ENCODE results near the gene ADISSP.
A peak's percentile ranks its signal among the peaks of the same experiment; 100 is the strongest.

ADISSP gene

DNA sequence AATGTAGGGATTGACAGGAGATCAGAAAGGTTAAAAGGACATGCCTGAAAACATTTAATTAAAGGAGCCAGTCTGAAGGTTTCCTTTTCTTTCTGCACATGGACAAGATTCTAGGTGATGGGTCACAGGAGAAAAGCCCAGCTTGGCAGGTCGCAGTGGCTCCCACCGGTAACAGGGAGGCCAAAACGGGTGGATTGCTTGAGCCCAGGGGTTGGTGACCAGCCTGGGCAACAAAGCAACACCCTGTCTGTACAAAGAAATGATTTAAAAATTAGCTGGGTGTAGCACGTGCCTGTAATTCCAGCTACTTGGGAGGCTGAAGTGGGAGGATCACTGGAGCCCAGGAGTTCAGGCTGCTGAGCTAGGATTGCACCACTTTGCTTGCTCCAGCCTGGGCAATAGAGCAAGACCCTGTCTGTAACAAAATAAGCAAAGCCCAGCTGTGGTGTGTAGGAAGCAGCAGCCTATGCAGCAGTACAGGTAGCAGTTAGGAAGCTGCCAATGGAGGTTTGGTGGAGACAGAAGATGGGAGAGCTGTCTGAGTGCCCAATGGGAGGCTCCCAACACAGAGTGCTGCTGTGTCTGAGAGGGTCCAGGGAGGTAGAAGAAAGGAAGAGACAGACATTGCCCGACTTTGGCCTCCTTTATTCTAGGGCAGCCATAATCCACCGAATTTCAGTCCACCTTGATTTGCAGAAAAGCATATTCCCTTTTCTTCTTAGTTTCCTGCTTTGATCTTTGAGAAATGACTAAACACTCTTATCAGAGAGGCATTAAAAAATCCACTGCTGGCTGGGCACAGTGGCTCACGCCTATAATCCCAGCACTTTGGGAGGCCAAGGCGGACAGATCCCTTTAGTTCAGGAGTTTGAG lies 45.7 kb upstream of the ADISSP start:
- no peak for DNase-seq
- peaks cover 0 to 42% (median 26%) of the 10 kb centered on the region in 4 donors for H3K4me1 ChIP-seq
- H3K36me3 ChIP-seq: no peaks in the 10 kb centered on the region
- H3K27me3 ChIP-seq: no peaks in the 10 kb centered on the region
- peak overlapping the region; percentile 82 to 84 for H3K27ac ChIP-seq
- intact Hi-C loops (cut with DNase I; ENCODE audit: low total_unique reads): no loop called here
- TF ChIP-seq, protein P1, sequence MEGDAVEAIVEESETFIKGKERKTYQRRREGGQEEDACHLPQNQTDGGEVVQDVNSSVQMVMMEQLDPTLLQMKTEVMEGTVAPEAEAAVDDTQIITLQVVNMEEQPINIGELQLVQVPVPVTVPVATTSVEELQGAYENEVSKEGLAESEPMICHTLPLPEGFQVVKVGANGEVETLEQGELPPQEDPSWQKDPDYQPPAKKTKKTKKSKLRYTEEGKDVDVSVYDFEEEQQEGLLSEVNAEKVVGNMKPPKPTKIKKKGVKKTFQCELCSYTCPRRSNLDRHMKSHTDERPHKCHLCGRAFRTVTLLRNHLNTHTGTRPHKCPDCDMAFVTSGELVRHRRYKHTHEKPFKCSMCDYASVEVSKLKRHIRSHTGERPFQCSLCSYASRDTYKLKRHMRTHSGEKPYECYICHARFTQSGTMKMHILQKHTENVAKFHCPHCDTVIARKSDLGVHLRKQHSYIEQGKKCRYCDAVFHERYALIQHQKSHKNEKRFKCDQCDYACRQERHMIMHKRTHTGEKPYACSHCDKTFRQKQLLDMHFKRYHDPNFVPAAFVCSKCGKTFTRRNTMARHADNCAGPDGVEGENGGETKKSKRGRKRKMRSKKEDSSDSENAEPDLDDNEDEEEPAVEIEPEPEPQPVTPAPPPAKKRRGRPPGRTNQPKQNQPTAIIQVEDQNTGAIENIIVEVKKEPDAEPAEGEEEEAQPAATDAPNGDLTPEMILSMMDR (IDR thresholded peaks at IDR 0.05): no peak
- no peak overlapping the region for H3K4me3 ChIP-seq
- no peaks in the 10 kb centered on the region for H3K9me3 ChIP-seq

DNA sequence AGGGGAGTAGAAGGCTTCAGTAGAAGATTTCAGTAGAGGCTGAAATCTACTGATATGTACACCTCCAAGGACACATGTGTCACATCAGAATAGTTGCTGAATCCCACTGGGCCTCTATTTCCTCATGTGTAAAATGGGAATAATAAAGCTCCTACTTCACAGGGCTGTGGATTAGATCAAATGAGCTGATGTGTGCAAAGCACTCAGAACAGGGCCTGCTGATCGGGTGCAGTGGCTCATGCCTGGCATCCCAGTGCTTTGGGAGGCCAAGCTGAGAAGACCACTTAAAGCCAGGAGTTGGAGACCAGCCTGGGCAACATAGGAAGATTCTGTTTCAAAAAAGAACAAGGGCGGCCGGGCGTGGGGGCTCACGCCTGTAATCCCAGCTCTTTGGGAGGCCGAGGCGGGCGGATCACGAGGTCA lies 44.7 kb upstream of the ADISSP start:
- Histone ChIP-seq H3K27ac (peak overlapping the region; percentile 82 to 84), H3K9me3 (no peaks in the 10 kb centered on the region), H3K36me3 (no peaks in the 10 kb centered on the region), H3K4me1 (peaks cover 0 to 51% (median 35%) of the 10 kb centered on the region in 4 donors), H3K27me3 (no peaks in the 10 kb centered on the region), H3K4me3 (no peak overlapping the region)
- DNase-seq: no peak
- intact Hi-C loops (cut with DNase I; ENCODE audit: low total_unique reads): no loop called here
- TF ChIP-seq, protein P1 (IDR thresholded peaks at IDR 0.05): no peak

DNA sequence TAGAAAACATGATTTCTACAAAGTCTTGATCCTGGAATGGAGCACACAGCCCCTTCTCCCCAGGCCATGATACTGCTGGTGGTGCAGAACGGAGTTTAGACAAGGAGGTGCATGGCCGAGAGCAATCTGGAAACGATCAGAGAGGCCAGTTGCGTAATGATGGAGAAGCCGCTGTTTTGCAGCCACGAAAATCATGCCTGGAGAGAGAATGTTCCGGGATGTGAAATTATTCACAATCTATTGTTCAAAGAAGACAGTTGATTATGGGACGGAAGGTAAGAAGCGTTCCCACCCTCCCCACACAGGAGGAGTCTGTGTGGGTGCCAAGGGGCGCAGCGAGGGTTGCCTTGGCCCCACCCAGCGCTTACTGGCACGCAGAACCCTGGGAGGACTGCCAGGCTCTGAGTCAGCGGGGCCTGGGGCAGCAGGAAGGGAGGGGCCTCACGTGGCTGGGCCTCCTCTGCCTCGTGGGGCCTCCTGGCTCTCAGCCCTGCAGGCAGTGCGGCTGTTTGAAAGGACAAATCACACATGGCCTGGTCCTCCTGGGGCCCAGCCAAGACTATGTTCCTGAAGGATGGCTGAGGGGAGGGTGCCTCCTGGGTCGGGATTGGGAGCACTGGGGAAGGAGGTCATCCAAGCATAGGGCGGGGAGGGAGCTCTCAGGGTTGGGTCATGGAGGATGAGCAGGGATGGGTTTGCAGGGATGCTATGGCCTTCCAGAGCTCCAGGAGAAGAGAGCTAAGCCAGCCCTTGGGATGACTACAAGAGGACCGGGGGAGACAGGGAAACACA lies 44.1 kb upstream of the ADISSP start:
- intact Hi-C loops (cut with DNase I; ENCODE audit: low total_unique reads): no loop called here
- H3K4me1 ChIP-seq: peaks cover 0 to 57% (median 41%) of the 10 kb centered on the region in 4 donors

DNA sequence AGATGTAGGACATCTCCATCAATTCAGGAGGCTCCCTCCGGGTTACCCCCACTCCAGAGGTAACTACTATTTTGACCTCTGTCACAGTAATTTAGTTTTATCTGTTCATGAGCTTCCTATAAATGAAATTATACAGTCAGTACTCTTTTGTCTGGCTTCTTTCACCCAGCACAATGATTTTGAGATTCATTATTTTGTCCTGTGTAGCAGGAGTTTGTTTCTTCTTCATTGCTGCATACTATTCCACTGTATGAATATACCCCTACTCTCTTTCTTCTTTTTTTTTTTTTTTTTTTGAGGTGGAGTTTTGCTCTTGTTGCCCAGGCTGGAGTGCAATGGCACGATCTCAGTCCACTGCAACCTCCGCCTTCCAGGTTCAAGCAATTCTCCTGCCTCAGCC lies 41.0 kb upstream of the ADISSP start:
- intact Hi-C loops (cut with DNase I; ENCODE audit: low total_unique reads): no loop called here
- H3K27me3 ChIP-seq: no peaks in the 10 kb centered on the region
- peak overlapping the region; percentile 93 to 96 for H3K27ac ChIP-seq
- no peak overlapping the region for H3K4me3 ChIP-seq
- H3K4me1 ChIP-seq: peaks cover 0 to 70% (median 50%) of the 10 kb centered on the region in 4 donors
- DNase-seq: no peak
- H3K36me3 ChIP-seq: peaks cover 16 to 24% (median 20%) of the 10 kb centered on the region in 3 donors
- H3K9me3 ChIP-seq: no peaks in the 10 kb centered on the region
- TF ChIP-seq, protein P1 (IDR thresholded peaks at IDR 0.05): no peak

More for the DNA sequence above, 44.1 kb upstream of the ADISSP start:
- TF ChIP-seq, protein P1 (IDR thresholded peaks at IDR 0.05): peak in 1 of 2 experiments; percentile 5
- Histone ChIP-seq H3K9me3 (no peaks in the 10 kb centered on the region), H3K27me3 (no peaks in the 10 kb centered on the region), H3K27ac (peak overlapping the region; percentile 82 to 84), H3K4me3 (peak overlapping the region; percentile 49 to 61), H3K36me3 (no peaks in the 10 kb centered on the region)
- DNase-seq: peak; percentile 98 to 100

DNA sequence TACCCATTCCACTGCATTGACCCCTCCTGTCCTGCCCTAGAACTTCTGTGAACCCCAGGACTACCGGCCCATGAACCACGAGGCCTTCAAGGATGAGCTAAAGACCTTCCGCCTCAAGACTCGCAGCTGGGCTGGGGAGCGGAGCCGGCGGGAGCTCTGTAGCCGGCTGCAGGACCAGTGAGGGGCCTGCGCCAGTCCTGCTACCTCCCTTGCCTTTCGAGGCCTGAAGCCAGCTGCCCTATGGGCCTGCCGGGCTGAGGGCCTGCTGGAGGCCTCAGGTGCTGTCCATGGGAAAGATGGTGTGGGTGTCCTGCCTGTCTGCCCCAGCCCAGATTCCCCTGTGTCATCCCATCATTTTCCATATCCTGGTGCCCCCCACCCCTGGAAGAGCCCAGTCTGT lies 37.2 kb upstream of the ADISSP start:
- Histone ChIP-seq H3K27ac (peak overlapping the region; percentile 93 to 96), H3K27me3 (no peaks in the 10 kb centered on the region), H3K36me3 (peaks cover 41 to 62% (median 54%) of the 10 kb centered on the region in 3 donors), H3K4me1 (peaks cover 0 to 42% (median 33%) of the 10 kb centered on the region in 4 donors), H3K9me3 (no peaks in the 10 kb centered on the region), H3K4me3 (no peak overlapping the region)
- TF ChIP-seq, protein P1 (IDR thresholded peaks at IDR 0.05): no peak
- no peak for DNase-seq
- intact Hi-C loops (cut with DNase I; ENCODE audit: low total_unique reads): no loop called here
